DMS79 treated with DMSO at 0.1 percent for 48 hours (cell line): ENCODE results near the gene SCARF1.

Experiments
- DNase-seq: peaks from one replicate; lab custom pipeline; 2025; lab: John Stamatoyannopoulos, UW

Gene SCARF1

DNA sequence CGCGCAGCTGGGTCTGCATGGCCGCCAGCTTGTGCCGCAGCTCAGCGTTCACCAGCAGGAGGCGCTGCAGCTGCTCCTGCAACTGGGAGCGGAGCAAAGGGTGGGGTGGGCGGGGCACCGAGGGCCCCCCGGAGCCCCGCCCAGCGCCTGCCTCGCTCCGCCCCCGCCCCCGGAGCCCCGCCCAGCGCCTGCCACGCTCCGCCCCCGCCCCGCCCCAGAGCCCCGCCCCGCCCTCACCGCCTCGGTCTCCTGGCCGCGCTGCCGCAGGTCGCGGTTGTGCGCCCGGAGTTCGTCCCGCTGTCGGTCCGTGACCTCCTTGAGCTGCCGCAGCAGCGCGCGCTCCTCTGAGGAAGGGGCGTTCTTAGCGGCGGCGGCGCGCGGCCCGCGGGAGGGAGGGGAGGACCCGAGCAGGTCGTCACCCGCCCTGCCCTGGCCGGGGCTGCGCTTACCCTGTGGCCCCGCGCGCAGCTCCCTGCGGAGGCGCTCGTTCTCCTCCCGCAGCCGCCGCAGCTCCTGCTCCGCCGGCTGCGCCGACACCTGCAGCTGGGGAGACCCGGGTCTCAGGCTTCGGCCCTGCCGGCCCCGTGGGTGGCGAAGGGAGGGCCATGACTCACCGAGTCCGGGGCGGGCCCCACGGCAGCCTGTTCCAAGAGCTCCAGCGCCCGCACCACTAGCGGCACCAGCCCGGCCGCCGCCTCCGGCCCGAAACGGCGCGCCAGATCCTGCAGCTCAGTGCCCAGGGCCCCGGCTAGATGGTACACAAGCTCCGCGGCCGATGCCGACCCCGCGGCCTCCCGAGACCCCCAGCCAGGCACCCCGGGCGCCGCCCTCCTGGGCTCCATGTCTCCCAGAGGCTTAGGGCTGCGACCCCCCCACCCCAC lies 3.7 kb upstream of the SCARF1 start:
- no peak for DNase-seq

DNA sequence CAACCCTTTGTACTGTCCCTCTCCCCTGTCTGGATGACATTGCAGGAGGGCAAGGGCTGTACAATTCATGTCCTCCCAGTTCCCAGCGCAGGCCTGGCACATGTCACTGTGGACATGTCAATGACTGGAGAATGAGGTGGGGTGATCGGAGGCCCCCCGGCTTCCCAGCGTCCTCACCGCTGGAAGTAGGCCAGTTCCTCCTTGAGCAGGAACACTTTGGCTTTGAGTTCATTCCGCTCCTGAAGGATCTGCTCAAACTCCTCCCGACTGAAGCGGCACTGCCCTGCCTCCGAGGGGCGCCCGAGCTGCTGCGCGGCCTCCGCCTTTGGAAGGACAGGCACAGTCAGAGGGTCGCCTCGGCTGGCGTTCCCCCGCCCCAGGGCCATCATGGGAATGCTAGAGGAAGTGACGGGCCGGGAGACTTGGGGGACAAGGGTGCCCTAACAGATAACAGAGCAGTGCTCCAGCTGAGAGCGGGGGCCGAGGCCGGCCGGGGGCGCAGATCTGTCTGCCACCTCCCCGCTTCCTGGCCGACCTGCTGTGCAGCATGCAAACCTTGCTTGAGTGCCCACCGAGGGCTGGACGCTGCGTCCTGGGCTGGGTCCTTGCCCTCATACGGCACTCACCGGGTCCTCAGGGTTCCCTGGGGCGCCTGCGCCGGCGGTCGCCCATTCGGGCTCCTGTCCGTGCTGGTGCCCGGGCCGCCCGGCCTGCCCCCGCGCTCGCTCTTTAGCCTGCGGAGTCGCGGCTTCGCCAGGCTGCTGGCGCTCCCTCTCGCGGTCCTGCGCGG lies 2.8 kb upstream of the SCARF1 start:
- DNase-seq = no peak

DNA sequence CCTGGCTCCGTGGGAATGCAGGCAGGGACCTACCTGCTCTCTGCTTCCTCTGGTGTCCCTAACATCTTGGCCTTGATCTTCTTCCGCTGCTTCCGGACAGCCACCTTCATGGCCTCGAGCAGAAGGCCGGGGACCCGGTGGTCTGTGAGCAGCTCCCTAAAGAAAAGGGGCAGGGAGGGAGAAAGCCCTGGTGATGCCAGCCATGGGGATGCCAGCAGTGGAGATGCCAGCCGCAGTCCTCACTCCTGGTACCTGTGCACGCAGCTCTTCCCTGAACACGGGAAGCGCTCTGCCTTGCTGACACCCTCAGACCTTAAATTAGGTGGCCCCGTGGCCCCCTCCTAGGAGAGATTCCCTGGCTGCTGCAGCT lies 2.3 kb upstream of the SCARF1 start:
- DNase-seq = no peak

DNA sequence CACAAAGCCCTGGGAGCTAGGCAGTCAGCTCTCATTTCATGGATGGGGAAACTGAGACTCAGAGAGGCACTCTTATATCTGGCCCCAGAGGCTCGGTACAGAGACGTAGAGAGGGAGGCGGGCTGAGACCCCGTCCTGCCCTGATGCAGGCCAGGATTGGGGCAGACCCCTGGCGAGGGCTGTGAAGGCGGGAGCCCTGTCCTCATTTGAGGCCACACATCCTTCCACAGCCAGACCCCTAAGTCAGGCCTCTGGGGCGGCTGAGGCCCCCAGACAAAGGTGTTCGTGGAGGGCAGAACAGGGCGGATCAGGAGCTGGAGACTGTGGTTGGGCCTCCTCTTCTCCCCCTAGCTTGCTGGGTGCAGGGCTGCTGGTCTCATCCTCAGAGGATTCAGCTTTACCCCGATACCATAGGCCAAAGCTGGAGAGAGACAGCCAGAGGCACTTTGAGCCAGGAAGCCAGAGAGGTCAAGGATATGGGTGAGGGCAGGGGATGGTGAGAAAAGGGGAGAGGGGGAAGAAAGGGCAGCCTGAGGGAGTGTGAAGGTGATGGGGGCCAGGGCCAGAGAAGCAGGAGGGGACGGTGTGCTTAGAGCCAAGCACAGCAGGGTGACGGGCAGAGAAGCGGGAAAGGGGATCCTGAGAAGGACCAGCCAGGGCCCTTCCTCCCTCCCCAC lies 805 bp upstream of the SCARF1 start:
- DNase-seq = no peak

DNA sequence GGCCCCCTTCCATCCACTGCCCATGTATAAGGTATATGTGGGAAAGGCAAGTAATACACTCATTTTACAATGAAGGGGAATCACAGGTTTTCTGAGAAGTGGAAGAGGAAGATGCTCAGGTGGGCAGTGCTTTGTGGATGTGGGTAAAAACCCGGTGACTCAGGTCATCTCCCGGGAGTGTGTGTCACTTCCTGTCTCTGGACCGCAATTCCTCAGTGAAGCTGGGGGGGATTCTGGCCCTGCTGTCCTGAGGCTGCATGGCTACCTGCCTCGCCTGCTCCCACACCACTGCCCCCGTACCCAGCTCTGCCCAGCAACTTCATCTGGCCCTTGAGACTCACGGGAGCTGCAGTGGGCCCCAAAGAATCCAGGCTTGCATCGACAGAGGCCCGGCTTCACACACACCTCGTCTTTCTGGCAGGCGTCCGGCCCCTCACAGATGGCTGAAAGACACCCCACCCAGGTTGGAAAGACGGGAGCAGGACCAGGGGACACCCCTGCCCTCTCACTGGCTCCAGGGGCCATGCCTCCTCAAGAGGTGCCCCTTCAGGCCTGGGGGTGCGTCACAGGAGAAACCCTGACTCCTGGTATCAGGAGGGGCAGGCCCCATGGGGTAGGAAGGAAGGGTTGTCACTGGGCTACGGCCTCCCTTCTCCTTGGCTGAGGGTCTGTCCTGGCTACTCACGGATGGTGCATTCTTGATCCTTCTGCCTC lies 882 bp downstream of the SCARF1 start:
- no peak for DNase-seq

DNA sequence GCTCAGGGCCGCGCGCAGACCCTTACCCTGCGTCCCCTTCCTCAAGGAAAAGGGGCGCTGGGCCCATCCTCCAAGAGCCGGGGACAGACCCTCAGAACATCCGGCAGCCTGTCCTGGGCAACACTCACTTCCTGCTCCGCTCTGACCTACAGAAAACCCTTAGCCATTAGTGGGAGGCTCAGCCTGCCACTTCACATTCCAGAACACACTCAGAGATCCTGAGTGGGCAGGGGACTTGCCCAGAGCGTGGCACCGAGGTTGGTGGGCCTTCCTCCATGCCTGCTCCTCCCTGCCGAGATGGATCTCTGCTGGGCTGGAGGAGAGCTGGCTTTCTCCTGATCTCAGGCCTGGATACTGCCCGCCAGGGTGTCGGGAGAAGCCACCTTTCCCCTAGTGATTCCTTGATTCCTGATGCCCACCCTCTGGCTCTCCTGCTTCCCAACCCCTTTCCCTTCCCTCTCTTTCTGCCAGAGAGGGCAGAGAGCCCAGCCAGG lies 1.5 kb downstream of the SCARF1 start:
- DNase-seq = no peak

DNA sequence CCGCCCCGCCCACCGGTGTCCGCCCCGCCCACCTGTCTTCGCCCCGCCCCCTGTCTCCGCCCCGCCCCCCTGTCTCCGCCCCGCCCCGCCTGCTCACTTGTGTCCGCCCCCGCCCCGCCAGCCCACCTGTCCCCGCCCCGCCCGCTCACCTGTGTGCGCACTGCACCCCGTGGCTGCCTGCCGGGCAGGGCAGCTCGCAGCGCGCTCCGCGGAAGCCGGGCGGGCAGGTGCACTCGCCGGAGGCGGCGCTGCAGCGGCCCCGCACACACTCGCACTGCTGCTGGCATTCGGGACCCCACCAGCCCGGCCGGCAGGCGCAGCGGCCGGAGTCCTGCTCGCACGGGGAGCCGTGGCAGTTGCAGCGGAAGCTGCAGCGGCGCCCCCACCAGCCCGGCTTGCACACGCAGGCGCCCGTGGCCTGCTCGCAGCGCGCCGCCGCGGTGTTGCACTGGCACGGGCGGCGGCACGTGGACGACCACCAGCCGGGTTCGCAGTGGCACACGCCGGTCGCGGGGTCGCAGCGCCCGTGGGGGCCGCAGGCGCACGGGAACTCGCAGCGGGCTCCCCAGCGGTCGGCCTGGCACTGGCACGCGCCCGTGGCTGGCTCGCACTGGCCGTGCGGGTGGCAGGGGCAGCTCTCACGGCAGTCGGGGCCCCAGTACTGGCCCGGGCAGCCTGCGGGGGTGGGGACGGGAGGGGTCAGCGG lies 2.1 kb downstream of the SCARF1 start:
- DNase-seq = no peak

DNA sequence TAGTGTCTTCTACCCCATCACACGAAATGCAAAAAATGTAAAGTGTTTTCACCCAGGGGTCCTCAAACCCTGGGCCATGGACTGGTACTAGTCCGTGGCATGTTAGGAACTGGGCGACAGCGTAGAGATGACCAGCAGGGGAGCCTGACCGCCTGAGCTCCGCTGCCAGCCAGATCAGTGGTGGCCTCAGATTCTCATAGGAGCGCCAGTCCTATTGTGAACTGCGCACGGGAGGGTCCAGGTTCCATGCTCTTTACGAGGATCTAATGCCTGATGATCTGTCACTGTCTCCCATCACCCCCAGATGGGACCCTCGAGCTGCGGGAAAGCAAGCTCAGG lies 4.5 kb downstream of the SCARF1 start:
- DNase-seq = no peak

DNA sequence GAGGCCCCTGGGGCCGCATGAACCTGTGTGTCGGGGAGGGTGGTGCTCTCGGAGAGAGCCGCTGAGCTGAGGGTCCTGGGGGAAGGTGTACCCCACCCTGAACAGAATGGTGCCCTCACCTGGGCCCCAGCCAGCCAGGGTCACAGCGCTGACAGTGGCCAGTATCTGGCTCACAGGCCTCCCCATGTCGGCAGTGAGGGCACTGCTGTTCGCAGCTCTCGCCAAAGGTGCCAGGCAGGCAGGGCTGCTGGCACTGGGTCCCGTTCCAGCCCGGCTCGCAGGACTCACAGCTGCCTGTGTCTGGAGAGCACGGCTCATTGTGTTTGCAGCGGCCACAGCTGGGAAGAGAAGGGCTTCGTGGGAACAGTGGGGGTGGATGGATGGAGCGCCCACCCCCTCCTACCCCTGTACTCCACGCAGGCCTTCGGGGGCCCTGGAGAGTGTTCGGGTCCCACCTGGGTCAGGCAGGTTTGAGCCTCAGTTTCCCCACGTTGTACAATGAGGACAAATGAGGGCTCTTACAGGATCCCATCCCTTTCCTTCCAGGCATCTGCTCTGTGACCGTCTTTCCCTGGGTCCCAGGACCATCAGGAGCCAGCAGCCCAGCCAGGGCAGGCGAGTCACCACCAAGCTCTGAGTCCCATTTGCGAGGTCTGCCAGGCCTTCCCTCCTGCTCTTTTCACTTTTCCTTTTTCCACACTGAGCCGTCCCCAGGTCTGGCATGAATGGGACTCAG lies 5.0 kb downstream of the SCARF1 start:
- no peak for DNase-seq

DNA sequence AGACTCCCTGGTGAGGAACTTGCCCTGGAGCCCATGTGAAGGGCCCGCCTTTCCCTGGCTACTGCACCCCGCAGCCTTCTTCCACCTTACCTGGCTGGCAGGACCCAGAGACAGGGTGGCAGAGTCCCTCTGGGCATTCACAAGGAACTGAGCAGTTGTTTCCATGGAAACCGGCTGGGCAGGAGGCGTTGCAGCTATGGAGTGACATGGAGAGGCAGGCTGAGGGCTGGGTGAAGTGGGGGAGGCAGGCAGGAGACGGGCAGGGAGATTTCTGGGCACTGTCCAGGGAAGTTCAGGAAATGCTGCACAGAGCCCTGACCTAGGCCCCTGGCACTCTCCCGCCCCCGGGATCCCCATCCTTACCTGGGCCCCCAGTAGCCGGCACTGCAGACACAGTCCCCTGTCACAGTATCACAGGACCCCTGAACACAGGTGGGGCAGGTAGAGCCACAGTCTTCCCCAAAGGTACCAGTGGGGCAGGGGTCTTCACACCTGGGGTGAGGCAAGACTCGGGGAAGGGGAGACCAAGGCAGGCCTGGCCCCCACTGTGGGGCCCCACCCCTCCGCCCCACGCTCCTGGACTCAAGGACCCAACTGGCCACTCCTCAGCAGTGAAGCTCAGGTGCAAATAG lies 5.9 kb downstream of the SCARF1 start:
- peak; percentile 37 for DNase-seq

DNA sequence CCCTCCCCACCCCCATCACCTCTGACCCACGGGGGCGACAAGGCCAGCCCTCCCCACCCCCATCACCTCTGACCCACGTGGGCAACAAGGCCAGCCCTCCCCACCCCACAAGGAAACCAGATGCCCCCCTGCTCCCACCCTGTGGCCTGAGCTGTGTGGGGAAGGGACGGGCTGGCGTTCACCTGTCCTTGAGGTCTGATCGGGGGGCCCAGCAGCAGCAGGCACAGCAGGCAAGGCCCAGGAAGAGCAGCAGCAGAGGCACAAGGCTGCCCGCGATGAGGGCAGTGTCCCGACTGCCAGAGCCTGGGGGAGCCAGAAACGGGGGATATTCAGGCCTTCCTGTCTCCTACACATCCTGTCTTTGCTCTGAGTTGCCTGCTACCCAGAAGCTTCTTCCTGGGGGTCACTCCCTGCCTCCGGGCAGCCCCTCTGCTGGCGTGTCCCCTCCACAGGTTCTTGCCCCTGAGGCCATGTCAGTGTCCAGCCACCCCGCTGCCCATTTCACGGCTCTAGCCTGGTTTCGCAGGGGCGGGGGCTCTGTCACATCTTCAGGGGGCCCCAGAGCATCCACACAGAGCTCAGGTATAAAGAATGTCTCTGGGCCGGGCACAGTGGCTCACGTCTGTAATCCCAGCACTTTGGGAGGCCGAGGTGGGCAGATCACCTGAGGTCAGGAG lies 6.8 kb downstream of the SCARF1 start:
- DNase-seq = no peak

DNA sequence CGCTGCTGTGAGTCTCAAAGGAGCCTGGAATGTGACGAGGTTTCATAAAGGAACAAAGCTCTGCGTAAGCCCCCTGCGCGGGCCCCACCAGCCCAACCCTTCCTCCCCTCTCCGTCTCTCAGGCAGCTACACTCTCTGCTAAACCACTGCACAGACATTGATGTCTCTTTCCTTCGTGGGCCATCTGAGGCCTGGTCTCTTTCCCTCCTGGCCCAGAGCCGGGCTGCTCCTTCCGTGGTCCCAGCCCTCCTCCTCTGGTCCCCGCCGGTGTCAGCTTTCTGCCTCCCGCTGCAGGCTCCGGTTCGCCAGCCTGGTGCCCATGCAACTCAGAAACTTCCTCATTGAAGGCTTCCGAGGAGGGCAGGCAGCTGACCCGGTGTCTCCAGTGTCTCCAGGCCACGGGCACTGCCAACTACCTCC lies 7.4 kb downstream of the SCARF1 start:
- no peak for DNase-seq

DNA sequence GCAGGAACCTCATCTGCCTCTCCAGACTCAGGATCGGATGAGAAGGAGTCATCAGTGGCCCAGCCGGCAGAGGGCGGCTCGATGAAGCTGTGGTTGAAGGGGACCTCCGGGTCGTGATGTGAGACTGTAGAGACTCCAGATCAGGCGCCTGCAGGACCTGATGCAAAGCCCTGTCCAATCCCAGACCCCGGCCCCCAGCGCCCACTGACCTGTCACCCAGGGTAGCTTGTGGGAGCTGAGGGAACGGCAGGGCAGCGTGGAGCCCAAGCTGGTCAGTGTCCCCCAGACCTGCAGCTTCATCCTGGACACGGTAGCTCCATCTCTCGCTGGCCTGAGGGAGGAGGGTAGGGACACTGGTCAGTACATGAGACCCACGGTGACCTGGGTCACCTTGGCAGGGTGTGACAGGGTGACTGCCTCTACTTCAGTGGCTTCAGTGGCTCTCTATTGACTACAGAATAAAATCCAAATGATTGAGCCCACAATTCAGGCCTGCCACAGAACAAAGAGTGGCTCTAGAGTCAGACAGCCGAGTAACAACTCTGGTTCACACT lies 8.7 kb downstream of the SCARF1 start:
- no peak for DNase-seq

DNA sequence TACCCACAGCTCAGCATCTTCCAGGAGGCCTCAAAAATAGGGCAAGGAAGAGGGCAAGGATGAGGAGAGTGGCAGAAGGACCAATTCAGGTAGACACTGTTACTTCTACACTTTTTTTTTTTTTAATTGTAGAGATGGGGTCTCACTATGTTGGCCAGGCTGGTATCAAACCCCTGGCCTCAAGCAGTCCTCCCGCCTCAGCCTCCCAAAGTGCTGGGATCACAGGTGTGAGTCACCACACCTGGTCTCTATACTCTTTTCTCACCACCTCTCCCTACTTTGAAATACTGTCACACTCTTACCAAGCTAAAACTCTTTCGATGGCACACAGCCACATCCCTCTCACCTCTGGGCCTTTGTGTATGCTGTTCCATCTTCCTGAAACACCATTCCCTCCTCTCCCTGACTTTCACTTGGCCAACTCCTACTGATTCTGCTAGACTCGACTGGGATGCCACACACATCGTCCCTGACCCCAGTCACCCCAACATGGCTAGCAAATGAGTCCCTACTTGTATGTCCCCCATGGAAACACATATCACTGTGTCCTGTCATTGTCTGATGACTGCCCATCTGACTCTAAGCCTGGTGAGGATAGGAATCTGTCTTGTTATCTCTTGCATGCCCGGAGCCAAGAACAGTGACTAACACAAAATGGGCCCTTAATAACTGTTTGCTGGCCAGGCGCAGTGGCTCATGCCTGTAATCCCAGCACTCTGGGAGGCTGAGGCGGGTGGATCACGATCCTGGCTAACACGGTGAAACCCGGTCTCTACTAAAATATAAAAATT lies 9.7 kb downstream of the SCARF1 start:
- DNase-seq = no peak

DNA sequence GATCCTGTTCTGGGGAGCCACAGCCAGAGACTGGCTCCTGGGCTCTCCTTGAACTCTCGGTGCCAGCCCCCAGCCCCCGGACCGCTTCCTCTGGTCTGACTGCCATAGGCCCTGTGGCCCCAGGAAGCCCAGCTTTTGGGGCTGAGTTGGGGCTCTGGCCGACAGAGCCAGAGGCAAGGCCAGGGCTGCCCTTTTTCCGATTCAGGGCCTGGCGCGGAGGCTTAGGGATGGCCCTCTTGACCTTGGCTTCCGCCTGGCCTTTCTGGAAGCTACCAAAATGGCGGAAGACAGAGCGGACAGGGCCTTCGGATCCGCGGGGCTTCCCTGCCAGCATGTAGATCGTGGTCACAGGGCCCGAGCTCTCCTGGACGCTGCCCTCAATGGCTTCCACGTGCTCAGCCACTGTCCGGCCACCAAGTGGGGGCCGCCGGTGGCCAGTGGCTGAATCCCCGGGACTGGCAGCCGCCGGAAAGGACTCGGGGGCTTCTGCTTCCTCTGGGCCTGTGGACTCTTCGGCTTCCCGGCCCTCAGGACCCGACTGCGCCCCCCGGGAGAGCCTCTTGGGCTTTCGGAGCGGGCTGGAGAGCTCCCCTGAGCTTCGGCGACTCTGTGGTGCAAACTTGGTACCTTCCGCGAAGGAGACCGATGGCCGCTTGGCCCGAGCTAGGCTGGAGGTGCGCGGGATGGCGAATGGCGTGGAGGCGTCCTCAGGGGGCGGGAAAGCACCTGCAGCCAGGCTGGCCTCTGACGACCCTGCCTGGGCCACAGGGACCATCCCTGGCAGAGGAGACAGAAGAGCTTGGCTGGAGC lies 10.5 kb downstream of the SCARF1 start:
- DNase-seq = no peak

DNA sequence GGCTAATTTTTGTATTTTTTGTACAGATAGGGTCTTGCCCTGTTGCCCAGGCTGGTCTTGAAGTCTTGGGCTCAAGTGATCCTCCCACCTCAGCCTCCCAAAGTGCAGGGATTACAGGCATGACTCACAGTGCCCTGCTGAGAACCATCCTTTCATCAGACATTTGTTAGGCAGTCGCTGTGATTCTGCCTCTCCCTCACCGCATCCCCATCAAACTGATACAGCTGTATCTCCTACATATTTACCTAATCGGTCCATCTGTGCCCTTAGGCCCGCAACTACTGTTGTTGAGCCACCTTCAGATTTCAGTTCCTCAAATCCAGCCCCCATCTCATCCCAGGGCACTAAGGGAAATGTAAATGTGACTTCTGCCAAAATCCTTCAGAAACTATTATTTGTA lies 14.9 kb downstream of the SCARF1 start:
- no peak for DNase-seq

DNA sequence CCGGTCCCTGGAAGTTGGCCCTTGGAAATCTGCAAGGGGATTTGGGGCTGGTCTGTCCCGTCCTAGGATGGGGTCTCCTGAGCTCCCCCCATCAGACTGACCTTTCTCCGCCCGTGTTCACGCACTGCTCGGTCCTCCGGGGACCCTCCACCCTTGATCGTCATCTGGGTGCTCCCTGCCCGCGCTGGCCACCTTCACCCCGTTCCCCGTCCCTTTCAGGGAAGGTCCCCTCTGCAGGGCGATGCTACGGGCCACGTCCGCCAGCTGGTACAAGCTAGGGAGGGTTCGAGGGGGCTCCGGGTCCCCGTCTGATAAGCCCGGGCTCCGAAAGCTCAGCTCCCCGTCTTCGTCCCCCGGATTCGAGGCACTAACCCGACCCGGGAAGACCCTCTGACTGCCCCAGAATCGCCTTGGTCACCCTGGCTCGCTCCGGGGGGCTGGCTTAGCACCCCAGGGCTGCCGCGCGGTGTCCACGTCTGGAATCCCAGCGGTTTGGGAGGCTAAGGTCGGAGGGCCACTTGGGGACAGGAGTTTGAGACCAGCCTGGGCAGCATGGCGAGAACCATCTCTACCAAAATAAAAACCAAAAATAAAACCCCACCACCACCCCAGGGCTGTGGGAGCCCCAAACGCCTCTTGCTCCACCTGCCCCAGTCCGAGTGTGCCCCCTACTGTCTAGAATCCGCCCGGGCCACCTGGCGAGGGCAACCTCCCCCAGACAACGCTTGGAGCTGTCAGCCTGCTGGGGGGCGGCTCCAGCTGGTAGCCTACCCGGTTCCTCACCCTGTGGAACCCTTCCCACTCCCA lies 15.8 kb downstream of the SCARF1 start:
- DNase-seq = no peak
